ENCODE measurements around the gene MYO1E. TPM values are rescaled to one million over a fixed set of nuclear protein-coding genes. Genes with fewer than 3 reads are reported as not detected.

MYO1E gene
- total and polyA plus RNA-seq, 2 of the 4 experiments (the other 2 are of a cell fraction), result 13.4 to 37.3 TPM

DNA sequence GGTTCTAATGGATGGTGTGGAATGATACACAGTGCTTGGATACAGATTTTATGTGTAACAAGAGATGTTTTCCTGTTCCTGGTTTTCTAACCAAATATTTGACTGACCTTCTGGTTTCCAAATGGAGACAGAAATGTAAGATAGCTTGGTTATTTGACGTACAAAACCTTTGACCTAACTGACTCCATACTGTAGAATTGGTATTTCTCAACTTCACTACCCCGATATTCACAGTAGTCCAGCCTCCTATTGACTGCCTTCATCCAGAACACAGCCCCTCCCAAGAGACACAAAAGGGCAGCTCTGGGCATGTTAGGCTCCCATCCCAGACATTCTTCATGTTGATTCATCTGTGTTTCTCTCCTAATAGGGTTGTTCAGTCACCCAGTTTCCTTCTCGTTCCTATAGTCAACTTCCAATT, 33.4 kb downstream of the MYO1E start:
- no peak overlapping the region for H3K9ac ChIP-seq (ENCODE audit: low read depth, low read length)
- ChIA-PET CTCF (no interaction called here), POLR2A (ENCODE audit: unreplicated experiment) (no interaction called here)
- TF ChIP-seq BHLHE40 (IDR thresholded peaks at IDR 0.05; ENCODE audit: low read depth, low read length) (no peak), SMC3 (IDR thresholded peaks at IDR 0.05; ENCODE audit: low read depth, low read length) (no peak), RFX5 (IDR thresholded peaks at IDR 0.05; ENCODE audit: low read depth, low read length) (no peak), CEBPB (IDR thresholded peaks at IDR 0.05; ENCODE audit: low read depth, low read length) (no peak), MXI1 (IDR thresholded peaks at IDR 0.05; ENCODE audit: borderline replicate concordance, low read depth, low read length) (no peak), POLR2A (IDR thresholded peaks at IDR 0.05; ENCODE audit: low read depth, low read length) (no peak), MAFK (IDR thresholded peaks at IDR 0.05; ENCODE audit: low read depth, low read length) (no peak), NFE2L2 (IDR thresholded peaks at IDR 0.05; ENCODE audit: low read depth, low read length) (no peak), MAZ (IDR thresholded peaks at IDR 0.05; ENCODE audit: borderline replicate concordance, low read depth, low read length) (no peak), FOS (IDR thresholded peaks at IDR 0.05; ENCODE audit: low read depth, low read length) (no peak), CHD1 (IDR thresholded peaks at IDR 0.05; ENCODE audit: low read depth, low read length) (no peak), RCOR1 (IDR thresholded peaks at IDR 0.05; ENCODE audit: insufficient replicate concordance, low read length) (no peak), RAD21 (IDR thresholded peaks at IDR 0.05; ENCODE audit: low read length) (no peak)
- TF ChIP-seq, protein P1, sequence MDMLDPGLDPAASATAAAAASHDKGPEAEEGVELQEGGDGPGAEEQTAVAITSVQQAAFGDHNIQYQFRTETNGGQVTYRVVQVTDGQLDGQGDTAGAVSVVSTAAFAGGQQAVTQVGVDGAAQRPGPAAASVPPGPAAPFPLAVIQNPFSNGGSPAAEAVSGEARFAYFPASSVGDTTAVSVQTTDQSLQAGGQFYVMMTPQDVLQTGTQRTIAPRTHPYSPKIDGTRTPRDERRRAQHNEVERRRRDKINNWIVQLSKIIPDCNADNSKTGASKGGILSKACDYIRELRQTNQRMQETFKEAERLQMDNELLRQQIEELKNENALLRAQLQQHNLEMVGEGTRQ (IDR thresholded peaks at IDR 0.05; ENCODE audit: low read depth, low read length), result no peak
- TF ChIP-seq, protein P2, sequence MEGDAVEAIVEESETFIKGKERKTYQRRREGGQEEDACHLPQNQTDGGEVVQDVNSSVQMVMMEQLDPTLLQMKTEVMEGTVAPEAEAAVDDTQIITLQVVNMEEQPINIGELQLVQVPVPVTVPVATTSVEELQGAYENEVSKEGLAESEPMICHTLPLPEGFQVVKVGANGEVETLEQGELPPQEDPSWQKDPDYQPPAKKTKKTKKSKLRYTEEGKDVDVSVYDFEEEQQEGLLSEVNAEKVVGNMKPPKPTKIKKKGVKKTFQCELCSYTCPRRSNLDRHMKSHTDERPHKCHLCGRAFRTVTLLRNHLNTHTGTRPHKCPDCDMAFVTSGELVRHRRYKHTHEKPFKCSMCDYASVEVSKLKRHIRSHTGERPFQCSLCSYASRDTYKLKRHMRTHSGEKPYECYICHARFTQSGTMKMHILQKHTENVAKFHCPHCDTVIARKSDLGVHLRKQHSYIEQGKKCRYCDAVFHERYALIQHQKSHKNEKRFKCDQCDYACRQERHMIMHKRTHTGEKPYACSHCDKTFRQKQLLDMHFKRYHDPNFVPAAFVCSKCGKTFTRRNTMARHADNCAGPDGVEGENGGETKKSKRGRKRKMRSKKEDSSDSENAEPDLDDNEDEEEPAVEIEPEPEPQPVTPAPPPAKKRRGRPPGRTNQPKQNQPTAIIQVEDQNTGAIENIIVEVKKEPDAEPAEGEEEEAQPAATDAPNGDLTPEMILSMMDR (conservative IDR thresholded peaks at IDR 0.05; ENCODE audit: low read depth, low read length), result no peak
- TF ChIP-seq, protein P3, sequence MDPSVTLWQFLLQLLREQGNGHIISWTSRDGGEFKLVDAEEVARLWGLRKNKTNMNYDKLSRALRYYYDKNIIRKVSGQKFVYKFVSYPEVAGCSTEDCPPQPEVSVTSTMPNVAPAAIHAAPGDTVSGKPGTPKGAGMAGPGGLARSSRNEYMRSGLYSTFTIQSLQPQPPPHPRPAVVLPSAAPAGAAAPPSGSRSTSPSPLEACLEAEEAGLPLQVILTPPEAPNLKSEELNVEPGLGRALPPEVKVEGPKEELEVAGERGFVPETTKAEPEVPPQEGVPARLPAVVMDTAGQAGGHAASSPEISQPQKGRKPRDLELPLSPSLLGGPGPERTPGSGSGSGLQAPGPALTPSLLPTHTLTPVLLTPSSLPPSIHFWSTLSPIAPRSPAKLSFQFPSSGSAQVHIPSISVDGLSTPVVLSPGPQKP (IDR thresholded peaks at IDR 0.05; ENCODE audit: borderline replicate concordance, low read depth, low read length), result no peak
- H2BK5ac ChIP-seq (ENCODE audit: low read depth, low read length, poor library complexity, severe bottlenecking), result no peak overlapping the region
- no peak overlapping the region for H2BK120ac ChIP-seq (ENCODE audit: low read depth, low read length)
- peaks cover 8% of the 10 kb centered on the region; the same call in 1 of the 2 replicates for H4K20me1 ChIP-seq (ENCODE audit: insufficient read depth, low read length)
- no peak overlapping the region for H3K56ac ChIP-seq (ENCODE audit: extremely low read depth, insufficient read depth, low read length)
- H2AK5ac ChIP-seq (ENCODE audit: low read depth, low read length), result no peak overlapping the region
- no peaks in the 10 kb centered on the region for H3K36me3 ChIP-seq (ENCODE audit: control insufficient read depth, insufficient read depth, low read length)
- no peak overlapping the region for H2AFZ ChIP-seq (replicated peaks; ENCODE audit: low read length, poor library complexity)
- ATAC-seq (ENCODE audit: low read depth) (peak; percentile 32; the same call in 1 of the 2 replicates), DNase-seq (no peak)
- no peak overlapping the region for H3K4me3 ChIP-seq (ENCODE audit: insufficient read depth, low read depth, low read length)
- 82% methylated on average over 2 of the region's 3 CpGs; no CpG with 5 or more reads in 1 of the 2 experiments for WGBS, 2 experiments (ENCODE audit: extremely low coverage in 2 of 2, insufficient read length in 1 of 2)
- H3K9me1 ChIP-seq (ENCODE audit: insufficient read depth, low read length), result no peaks in the 10 kb centered on the region
- H4K8ac ChIP-seq (ENCODE audit: low read depth in 2 of 2, low read length in 2 of 2), result no peak overlapping the region
- no peak overlapping the region for H3K4ac ChIP-seq (ENCODE audit: low read depth, low read length)
- peaks cover 23 to 55% of the 10 kb centered on the region in 2 experiments for H3K79me1 ChIP-seq (ENCODE audit: low read depth in 1 of 2, low read length in 2 of 2)
- in situ Hi-C loops (cut with MboI; ENCODE audit: low sequenced_read_pairs), result no loop called here
- H3K4me1 ChIP-seq (ENCODE audit: control insufficient read depth, insufficient read depth, low read length), result no peaks in the 10 kb centered on the region
- no peaks in the 10 kb centered on the region for H3K9me3 ChIP-seq (ENCODE audit: control insufficient read depth, insufficient read depth, low read length)
- no peaks in the 10 kb centered on the region for H3K27me3 ChIP-seq (ENCODE audit: control insufficient read depth, insufficient read depth, low read length)
- no peak overlapping the region for H4K5ac ChIP-seq (ENCODE audit: low read depth, low read length)
- H2BK20ac ChIP-seq (ENCODE audit: low read depth, low read length), result no peak overlapping the region
- no peak overlapping the region for H4K91ac ChIP-seq (ENCODE audit: insufficient read depth, low read depth, low read length)
- H3K18ac ChIP-seq (ENCODE audit: low read depth, low read length), result no peak overlapping the region
- no peak overlapping the region for H3K23ac ChIP-seq (ENCODE audit: low read depth, low read length)
- H3K14ac ChIP-seq (replicated peaks; ENCODE audit: low read depth, low read length), result no peak overlapping the region
- BruUV-seq (replicated peaks), result no TSS peak
- intact Hi-C loops (cut with micrococcal nuclease), result no loop called here
- dilution Hi-C loops (cut with HindIII; ENCODE audit: low sequenced_read_pairs, unreplicated experiment), result no loop called here
- no peak overlapping the region for H3K27ac ChIP-seq (ENCODE audit: insufficient read depth, low read length)
- no peak overlapping the region for H2BK15ac ChIP-seq (ENCODE audit: low read depth, low read length)
- H3K4me2 ChIP-seq (ENCODE audit: low read depth, low read length), result no peak overlapping the region
- H2AK9ac ChIP-seq (replicated peaks; ENCODE audit: low read depth, low read length, poor library complexity), result no peak overlapping the region

Data from IMR-90 (cell line).